Upper lobe of left lung (tissue), 6 donors: ENCODE data around the gene PADI4. TPM values are rescaled to one million over a fixed set of nuclear protein-coding genes. Genes with fewer than 3 reads are reported as not detected.
A peak's percentile ranks its signal among the peaks of the same experiment; 100 is the strongest.

Experiments
- ATAC-seq, 2 donors: fragments of 200-7000 bp; cut with Tn5 transposase; one replicate each; pipeline ENCODE4 v1.9.1; 2022; ENCODE audit warnings: mild to moderate bottlenecking in 2 of 2, moderate library complexity in 2 of 2; ENCODE audit not compliant: low FRiP score in 2 of 2
- DNase-seq, 2 donors: peaks; one replicate each; pipeline ENCODE4 v3.0.0-alpha.2; 2019 to 2020
- H3K27ac ChIP-seq, 4 donors: fragments of 200-600 bp; sonication (generic); one replicate each; pipeline ENCODE4 v1.5.1; 2016 to 2019
- H3K27me3 ChIP-seq, 4 donors: fragments of 200-600 bp; sonication (generic); one replicate each; pipeline ENCODE4 v1.5.1; 2017 to 2019
- H3K36me3 ChIP-seq, 4 donors: fragments of 200-600 bp; sonication (generic); one replicate each; pipeline ENCODE4 v1.5.1; 2016 to 2019
- H3K4me1 ChIP-seq, 4 donors: fragments of 200-600 bp; sonication (generic); one replicate each; pipeline ENCODE4 v1.5.1; 2018 to 2019
- H3K4me3 ChIP-seq, 4 donors: fragments of 200-600 bp; sonication (generic); one replicate each; pipeline ENCODE4 v1.5.1; 2017 to 2019; ENCODE audit warnings: mild to moderate bottlenecking in 2 of 4, moderate library complexity in 1 of 4
- H3K9me3 ChIP-seq, 4 donors: fragments of 200-600 bp; sonication (generic); one replicate each; pipeline ENCODE4 v1.5.1; 2018 to 2019
- CTCF ChIP-seq, 6 experiments: fragments of 450-650 bp in 4 of 6; fragments of 200-600 bp in 2 of 6; sonication (generic) in 2 of 6; IDR thresholded peaks; one replicate each; pipeline ENCODE4 v1.5.1; 2016 to 2019; ENCODE audit warnings: antibody characterized with exemption in 6 of 6
- EP300 ChIP-seq, 4 donors: sonication (generic); formaldehyde crosslinking; IDR thresholded peaks; one replicate each; pipeline ENCODE4 v1.5.1; 2017; ENCODE audit warnings: antibody characterized with exemption in 4 of 4, control low read depth in 2 of 4
- POLR2A ChIP-seq, 4 donors: fragments of 450-650 bp; IDR thresholded peaks; one replicate each; pipeline ENCODE4 v1.5.1; 2016 to 2017; ENCODE audit warnings: antibody characterized with exemption in 4 of 4, mild to moderate bottlenecking in 2 of 4
- POLR2AphosphoS5 ChIP-seq, 2 donors: sonication (generic); formaldehyde crosslinking; IDR thresholded peaks; one replicate each; pipeline ENCODE4 v1.5.1; 2017; ENCODE audit warnings: antibody characterized with exemption in 2 of 2
- WGBS, 2 donors: methylation state at CpG; one replicate each; pipeline ENCODE4 v1.1.5; 2017 to 2018; 5-methylcytosine and 5-hydroxymethylcytosine counted together
- total RNA-seq, 6 donors: library from RNA; depleted of rRNA in 4 of 6; stranded (reverse); fragments of >200 nt in 4 of 6; gene quantifications; one replicate each; pipeline versions ENCODE4 v1.1.0 to v1.2.1, GENCODE V29; 2016 to 2021
- donor health status: DM: no; HTN: no; CAD: no; lungs with moderate emphysema.
- donor health status: DM: no; HTN: yes; CAD: no; lungs with severe emphysema.

PADI4 gene
- total RNA-seq, 6 donors from 2014 or later = 2.7 to 32.3 (median 9.0) TPM

DNA sequence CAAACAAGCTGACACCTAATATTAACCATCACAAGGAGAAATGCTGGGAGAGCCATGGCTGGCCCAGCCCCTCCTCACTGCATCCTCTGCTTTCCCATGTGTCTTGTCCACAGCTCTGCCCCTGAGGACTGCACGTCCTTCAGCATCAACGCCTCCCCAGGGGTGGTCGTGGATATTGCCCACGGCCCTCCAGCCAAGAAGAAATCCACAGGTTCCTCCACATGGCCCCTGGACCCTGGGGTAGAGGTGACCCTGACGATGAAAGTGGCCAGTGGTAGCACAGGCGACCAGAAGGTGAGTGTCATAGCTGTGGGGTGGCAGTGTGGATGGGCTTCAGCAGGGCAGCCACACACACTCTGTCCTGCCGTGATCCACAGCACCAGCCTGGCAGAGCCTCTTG is 22.9 kb downstream of the PADI4 start:
- no peaks in the 10 kb centered on the region for H3K9me3 ChIP-seq
- DNase-seq (no peak), ATAC-seq (no peak)
- TF ChIP-seq POLR2A (IDR thresholded peaks at IDR 0.05) (no peak), POLR2AphosphoS5 (IDR thresholded peaks at IDR 0.05) (no peak), CTCF (IDR thresholded peaks at IDR 0.05) (no peak), EP300 (IDR thresholded peaks at IDR 0.05) (no peak)
- H3K4me1 ChIP-seq = no peaks in the 10 kb centered on the region
- 68 to 79% methylated on average over 7 of the region's 7 CpGs for WGBS, 2 donors
- H3K27me3 ChIP-seq = no peaks in the 10 kb centered on the region
- no peak overlapping the region for H3K27ac ChIP-seq
- no peak overlapping the region for H3K4me3 ChIP-seq
- no peaks in the 10 kb centered on the region for H3K36me3 ChIP-seq

DNA sequence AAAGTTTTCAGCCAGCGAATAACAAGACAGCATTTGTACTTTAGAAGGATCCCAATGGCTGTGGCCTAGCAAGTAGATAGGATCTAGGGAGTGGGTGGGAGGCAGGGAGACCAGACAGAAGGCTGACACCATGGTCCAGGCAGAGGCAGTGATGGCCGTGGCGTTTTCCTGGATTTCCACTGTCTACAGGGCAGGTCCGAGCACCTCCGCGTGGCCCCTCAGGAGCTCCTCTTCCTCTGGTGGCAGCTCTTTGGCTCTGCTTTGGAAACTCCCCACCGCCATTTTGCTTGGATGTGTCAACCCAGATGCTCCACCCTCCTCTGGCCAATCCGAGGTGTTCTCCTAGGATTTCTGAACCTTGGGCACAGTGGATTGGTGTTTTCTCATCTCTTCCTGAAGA is 25.1 kb downstream of the PADI4 start:
- Histone ChIP-seq H3K27me3 (no peaks in the 10 kb centered on the region), H3K27ac (no peak overlapping the region), H3K36me3 (no peaks in the 10 kb centered on the region), H3K4me1 (no peaks in the 10 kb centered on the region), H3K4me3 (no peak overlapping the region), H3K9me3 (no peaks in the 10 kb centered on the region)
- DNase-seq = no peak
- TF ChIP-seq EP300 (IDR thresholded peaks at IDR 0.05) (no peak), POLR2AphosphoS5 (IDR thresholded peaks at IDR 0.05) (no peak), POLR2A (IDR thresholded peaks at IDR 0.05) (no peak), CTCF (IDR thresholded peaks at IDR 0.05) (no peak)
- no peak for ATAC-seq
- WGBS, 2 donors = 93 to 94% methylated on average over 8 of the region's 8 CpGs

DNA sequence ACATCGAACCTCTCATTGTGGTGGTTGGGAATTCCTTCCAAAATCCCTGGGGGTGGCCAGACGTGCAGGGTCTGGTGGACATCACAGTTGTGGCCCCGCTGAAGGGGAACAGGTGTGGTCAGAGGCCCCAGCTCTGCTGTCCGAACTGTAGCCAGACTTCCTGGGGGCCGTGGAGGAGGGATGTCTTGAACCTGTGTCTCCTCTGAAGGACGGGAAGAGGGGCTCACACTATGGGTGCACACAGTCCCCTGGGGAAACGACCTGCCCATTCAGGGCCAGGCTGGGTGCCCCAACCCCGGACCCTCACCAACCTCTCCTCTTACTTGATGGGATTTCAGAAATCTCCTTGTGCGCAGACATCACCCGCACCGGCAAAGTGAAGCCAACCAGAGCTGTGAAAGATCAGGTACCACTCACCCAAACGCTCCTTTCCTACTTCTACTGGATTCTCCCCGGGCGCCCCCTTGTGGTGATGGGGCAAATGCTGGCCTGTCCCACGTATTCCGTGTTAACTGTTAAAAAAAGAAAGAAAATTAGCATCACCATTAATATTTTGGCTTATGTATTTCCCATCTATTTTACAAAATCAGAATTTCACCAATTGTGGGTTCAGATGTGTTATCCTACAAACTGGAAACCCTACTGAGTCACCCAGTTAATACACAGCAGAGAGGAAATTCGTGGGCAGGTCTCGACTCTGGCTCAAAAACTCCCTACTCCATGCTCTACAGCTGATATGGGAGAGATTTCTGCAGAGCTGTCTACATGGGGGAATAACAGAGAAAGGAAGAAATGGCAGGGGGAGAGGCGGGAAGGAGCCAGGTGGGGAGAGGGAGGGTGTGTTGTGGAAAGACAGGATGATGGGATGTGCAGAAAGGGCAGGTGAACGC is 28.1 kb downstream of the PADI4 start:
- Histone ChIP-seq H3K4me1 (no peaks in the 10 kb centered on the region), H3K27ac (no peak overlapping the region), H3K9me3 (no peaks in the 10 kb centered on the region), H3K4me3 (no peak overlapping the region), H3K36me3 (no peaks in the 10 kb centered on the region), H3K27me3 (no peaks in the 10 kb centered on the region)
- 31 to 32% methylated on average over 9 to 20 of the region's 20 CpGs for whole genome bisulfite sequencing, 2 donors
- TF ChIP-seq EP300 (IDR thresholded peaks at IDR 0.05) = no peak
- no peak for TF ChIP-seq POLR2A (IDR thresholded peaks at IDR 0.05)
- TF ChIP-seq CTCF (IDR thresholded peaks at IDR 0.05) = peak; percentile 38 to 72 (median 58)
- no peak for TF ChIP-seq POLR2AphosphoS5 (IDR thresholded peaks at IDR 0.05)
- DNase-seq (peak in 1 of 2 donors; percentile 50), ATAC-seq (peak; percentile 41 to 63)

DNA sequence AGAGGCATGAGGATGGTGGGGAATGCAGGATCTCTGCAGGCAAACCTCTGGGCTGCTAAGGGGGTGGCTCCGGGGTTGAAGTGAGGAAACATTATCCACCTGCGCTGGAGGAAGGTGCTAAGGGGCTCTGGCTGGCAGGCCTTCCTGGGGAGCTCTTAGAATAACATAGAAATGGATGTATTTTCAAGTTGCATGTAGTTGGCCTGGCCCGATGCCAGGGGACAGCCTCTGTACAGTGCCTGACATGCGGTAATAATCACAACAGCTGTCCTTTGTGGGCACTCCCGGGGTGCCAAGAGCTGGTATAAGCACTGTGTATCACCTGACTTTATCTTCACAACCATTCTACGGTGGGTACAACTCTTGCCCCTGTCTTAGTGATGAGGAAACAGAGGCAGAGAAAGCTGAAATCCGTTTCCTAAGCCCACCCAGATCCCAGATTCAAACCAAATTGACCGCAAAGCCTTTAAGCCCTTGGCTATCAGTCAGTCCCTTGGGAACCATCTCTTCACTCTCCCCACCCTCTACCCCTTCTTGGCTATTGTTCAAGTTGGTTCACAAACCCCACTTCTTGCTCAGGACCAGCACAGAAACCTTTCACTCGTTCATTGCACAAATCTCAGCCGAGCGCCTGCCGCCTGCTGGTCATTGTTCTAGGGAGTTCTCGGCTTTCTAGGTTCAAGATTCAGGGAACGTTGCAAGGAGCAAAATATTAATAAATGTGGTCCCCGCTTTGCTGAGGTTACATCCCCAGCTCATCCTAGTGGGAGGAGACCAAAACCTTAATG is 30.9 kb downstream of the PADI4 start:
- Histone ChIP-seq H3K27ac (no peak overlapping the region), H3K9me3 (no peaks in the 10 kb centered on the region), H3K27me3 (no peaks in the 10 kb centered on the region), H3K4me3 (no peak overlapping the region), H3K36me3 (no peaks in the 10 kb centered on the region), H3K4me1 (no peaks in the 10 kb centered on the region)
- ATAC-seq (no peak), DNase-seq (no peak)
- no peak for TF ChIP-seq CTCF (IDR thresholded peaks at IDR 0.05)
- TF ChIP-seq POLR2AphosphoS5 (IDR thresholded peaks at IDR 0.05) = no peak
- no peak for TF ChIP-seq POLR2A (IDR thresholded peaks at IDR 0.05)
- TF ChIP-seq EP300 (IDR thresholded peaks at IDR 0.05) = no peak
- whole genome bisulfite sequencing, 2 donors = 74 to 77% methylated on average over 13 to 15 of the region's 15 CpGs
